Measurements from ENCODE around the gene GNPDA1.

GNPDA1 gene

DNA sequence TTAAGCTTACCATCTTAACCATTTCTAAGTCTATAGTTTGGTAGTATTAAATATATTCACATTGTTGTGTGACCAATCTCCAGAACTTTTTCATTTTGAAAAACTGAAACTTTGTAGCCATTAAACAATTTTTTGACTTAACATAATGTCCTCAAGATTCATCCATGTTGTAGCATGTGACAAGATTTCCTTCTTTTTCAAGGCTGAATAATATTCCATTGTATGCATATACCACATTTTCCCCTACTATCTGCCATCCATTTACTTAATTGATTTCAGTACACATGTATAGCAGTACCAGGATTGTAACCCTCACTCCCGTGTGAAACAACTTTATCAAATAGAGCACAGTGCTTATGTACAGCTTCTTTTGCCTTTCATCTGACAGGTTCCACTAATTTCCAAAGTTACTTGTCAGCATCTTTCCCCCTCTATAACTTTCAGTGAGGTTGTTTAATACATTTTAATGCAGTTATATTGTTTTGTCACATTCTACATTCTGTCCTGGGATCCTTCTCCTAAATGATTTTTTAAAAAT is 7.4 kb upstream of the GNPDA1 start:
- FAIRE-seq, result no peak

DNA sequence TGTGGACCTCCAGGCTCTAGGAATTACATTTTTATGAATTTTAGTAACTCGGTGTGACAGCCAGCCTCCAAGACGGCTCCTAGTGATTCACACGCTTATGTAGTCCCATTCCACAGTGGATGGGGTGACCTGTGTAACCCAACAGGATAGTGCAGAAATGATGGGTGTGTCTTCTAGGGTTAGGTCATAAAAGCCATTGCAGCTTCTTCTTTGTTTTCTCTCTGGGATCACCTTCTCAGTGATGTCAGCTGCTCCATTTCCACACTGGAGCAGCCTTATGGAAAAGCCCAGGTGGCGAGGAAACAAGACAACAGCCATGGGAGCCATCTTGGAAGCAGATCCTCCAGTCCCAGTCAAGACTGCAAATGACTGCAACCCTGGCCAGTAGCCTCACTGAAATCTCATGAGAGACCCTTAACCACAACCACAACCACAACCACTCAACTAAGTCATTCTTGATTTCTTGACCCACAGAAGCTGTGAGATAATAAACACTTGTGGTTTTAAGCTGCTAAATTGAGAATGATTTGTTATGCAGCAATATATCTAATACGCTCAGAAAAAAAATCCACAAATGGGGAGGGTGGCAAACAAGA is 5.1 kb upstream of the GNPDA1 start:
- no peak for FAIRE-seq

- FAIRE-seq, result no peak
Observed at GRCh38 chr5:142016556-142016955, 3.7 kb upstream of the GNPDA1 start.

DNA sequence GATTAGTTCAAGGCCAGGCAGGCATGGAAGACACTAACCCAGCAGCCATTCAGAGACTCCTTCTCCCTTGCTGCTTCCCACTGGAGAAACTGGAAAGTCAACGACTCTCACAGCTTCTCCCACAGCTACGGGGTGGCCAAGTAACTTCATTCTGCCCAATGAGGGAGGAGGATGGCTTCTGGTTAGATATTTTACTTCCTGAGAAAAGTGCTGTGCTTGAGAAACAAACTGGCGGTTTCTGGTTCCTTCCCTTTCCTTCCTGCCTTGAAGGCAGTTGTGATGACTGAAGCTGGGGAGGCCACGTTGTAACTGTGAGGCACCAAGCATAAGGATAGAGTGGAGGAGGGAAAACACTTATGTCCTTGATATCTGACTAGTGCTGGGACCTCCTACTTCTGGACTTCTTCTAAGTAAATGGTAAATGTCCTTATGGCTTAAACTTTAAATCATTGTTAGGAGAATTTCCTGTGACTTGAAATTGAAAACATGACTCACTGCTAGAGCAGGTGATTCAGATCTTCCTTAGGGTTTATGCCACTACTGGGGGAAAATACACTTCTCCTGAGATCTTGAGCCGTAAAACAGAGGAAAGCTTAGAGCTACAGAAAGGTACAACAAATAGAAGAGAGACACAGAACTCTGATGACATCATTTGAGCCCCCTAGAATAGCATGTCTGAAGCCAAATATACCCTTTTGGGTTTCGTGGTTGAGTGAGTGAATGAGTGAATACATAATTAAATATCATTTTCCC is 3.1 kb upstream of the GNPDA1 start:
- no peak for FAIRE-seq

GRCh38 chr5:142014911-142015584 is 2.2 kb upstream of the GNPDA1 start:
- FAIRE-seq, result no peak

- FAIRE-seq, result no peak
Observed at GRCh38 chr5:142013734-142014521, 1.1 kb upstream of the GNPDA1 start.

DNA sequence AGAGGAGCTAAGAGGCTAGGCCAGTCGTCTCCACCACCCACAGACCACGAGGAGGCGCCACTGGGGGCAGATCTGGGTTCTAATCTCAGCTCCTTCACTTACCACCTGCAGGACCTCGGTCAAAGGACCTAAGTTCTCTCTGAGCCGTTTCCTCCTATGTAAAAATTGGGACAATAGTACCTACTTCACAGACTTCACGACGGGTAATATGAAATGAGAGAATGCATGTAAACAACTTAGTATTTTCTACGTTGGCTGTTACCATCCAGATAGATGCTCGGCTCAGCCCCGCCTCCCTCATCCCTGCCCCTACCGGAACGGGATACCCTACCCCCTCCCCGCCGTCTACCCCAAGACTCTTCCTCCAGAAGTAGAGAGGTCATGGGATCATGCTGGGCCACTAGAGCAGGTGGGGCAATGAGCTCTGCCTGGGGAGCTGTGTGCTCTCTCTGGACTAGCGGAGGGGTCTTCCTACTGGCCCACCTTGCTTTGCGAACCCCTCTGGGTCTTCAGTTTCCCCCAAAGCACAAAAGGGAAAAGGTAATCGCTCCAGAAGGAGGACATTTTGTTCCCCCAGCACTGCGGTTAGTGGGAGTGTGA is 541 bp downstream of the GNPDA1 start:
- no peak for FAIRE-seq

DNA sequence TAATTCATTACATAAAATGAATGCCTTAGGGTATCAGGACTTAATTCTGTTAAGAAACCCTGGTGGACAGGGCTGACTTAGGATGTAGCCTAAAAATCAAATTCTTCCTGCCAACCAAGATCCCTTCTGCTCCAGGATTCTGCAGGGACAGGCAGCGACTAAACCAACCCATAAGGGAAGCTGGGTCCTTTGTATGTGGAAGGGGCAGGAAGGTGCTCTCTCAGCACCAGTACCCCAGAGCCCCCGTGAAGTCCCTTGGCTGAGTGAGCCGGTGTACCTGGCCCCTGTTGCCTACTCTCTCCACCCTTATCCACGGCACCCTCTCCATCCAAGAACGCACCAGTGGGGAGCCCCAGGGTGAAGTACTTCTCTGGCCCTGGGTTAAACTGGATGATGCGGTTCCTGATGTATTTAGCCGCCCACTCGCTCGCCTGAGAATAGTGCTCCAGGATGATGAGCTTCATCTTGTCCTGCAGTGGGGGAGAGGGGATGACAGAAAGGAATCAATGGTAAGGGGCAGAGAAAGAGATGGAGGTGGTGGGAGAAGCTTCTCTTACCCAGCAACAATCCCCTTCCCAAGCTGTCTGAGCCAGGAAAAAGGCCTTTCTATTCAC is 1.1 kb downstream of the GNPDA1 start:
- no peak for FAIRE-seq

DNA sequence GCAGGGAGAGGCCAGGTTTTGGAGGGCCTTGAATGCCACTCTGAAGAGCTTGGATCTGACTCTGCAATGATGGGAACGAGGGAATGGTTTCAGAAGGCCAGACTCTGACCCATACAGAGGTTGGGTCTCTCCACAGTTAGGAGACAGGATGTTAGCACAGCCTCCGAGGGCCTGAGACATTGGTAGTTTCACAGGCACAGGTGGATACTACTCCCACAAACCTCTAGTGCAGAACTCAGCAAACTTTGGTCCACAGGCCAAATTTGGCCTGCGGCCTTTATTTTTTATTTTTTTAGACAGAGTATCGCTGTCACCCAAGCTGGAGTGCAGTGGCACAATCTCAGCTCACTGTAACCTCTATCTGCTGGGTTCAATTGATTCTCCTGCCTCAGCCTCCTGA is 2.9 kb downstream of the GNPDA1 start:
- no peak for FAIRE-seq

DNA sequence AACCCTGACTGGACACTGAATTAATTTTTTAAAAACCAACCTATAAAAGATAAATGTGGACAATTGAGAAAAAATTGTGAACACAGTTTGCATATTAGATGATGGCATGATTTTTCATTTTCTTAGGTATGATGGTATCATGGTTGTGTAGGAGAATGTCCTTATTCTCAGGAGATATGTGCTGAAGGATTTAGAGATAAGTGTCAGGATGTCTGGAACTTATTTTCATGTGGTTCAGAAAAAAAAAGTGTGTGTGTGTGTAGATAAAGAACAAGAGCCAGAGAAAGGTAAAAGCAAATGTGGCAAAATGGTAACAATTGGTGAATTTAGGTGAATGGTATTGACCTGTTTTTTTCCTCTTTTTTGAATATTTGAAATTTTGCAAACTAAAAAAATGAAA is 4.0 kb downstream of the GNPDA1 start:
- no peak for FAIRE-seq

DNA sequence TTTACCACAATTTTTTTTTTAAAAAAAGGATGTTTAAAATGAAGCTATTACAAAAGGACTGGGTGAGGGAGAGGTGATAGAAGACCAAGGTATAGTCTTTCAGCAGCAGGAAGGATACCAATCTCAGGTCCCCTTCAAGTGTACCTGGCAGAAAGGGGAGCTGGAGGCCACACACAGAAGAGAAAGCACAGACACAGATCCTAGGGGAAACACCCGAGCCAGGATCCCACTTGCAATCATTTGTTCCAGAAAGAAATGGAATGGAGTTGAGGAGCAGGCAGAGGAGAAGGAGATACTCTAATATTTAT is 5.6 kb downstream of the GNPDA1 start:
- no peak for FAIRE-seq

GRCh38 chr5:142006363-142007236 is 6.2 kb downstream of the GNPDA1 start:
- FAIRE-seq, result no peak

- no peak for FAIRE-seq
Observed at GRCh38 chr5:142003266-142003800, 9.5 kb downstream of the GNPDA1 start.

- no peak for FAIRE-seq
Observed at GRCh38 chr5:142000704-142001484, 11.9 kb downstream of the GNPDA1 start.

- no peak for FAIRE-seq
Observed at GRCh38 chr5:142000173-142000572, 12.7 kb downstream of the GNPDA1 start.

GRCh38 chr5:141997358-141997960 is 15.4 kb downstream of the GNPDA1 start:
- no peak for FAIRE-seq

- no peak for FAIRE-seq
Observed at GRCh38 chr5:141995656-141996055, 17.2 kb downstream of the GNPDA1 start.

DNA sequence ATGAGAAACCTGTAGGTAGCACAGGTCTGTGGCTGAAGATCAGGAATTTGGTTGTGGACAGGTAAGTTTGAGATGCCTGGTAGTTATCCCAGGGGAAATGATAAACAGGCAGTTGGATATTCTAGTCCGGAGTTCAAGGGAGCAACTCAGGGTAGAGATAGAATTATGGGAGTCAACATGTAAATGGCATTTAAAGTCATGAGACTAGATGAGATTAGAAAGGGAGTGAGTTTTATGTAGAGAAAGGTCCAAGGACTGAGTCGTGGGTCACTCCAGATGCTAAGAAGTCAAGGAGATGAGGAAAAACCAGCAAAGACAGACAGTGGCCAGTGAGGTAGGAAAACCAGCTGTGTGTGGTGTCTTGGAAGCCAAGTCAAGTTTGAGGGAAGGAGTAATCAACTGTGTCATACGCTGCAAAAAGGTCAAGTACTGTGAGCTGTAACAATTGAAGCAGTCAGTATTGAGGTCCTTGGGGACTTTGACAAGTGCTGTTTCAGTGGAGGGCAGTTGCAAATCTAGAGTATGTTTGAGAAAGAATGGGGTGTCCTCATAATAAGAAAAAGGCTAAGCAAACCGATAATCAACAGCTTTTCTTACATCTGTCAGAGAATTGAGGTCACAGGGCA is 18.2 kb downstream of the GNPDA1 start:
- FAIRE-seq, result no peak

GRCh38 chr5:141992349-141992963 is 20.4 kb downstream of the GNPDA1 start:
- FAIRE-seq, result peak; percentile 86
